NCI-H1694 (cell line): Measurements from ENCODE around the gene FZD7.

Experiments used
- DNase-seq: peaks from one replicate; lab custom pipeline; 2025; lab: John Stamatoyannopoulos, UW

Gene FZD7

GRCh38 chr2:202014318-202014717 is 19.3 kb upstream of the FZD7 start:
- DNase-seq, result no peak

GRCh38 chr2:202014759-202015211 is 18.9 kb upstream of the FZD7 start:
- DNase-seq, result no peak

GRCh38 chr2:202015471-202015870 is 18.2 kb upstream of the FZD7 start:
- DNase-seq, result no peak

- DNase-seq, result no peak
Observed at GRCh38 chr2:202016579-202017227, 17.0 kb upstream of the FZD7 start.

GRCh38 chr2:202017940-202018339 is 15.7 kb upstream of the FZD7 start:
- DNase-seq, result no peak

GRCh38 chr2:202018950-202019349 is 14.7 kb upstream of the FZD7 start:
- peak; percentile 31 for DNase-seq

GRCh38 chr2:202019689-202020450 is 13.8 kb upstream of the FZD7 start:
- DNase-seq, result no peak

- DNase-seq, result peak; percentile 27
Observed at GRCh38 chr2:202022755-202023154, 10.9 kb upstream of the FZD7 start.

GRCh38 chr2:202023198-202023903 is 10.3 kb upstream of the FZD7 start:
- no peak for DNase-seq

GRCh38 chr2:202023904-202024266 is 9.8 kb upstream of the FZD7 start:
- no peak for DNase-seq

- DNase-seq, result no peak
Observed at GRCh38 chr2:202024871-202025270, 8.8 kb upstream of the FZD7 start.

- no peak for DNase-seq
Observed at GRCh38 chr2:202025816-202026215, 7.8 kb upstream of the FZD7 start.

- no peak for DNase-seq
Observed at GRCh38 chr2:202026507-202026906, 7.1 kb upstream of the FZD7 start.

GRCh38 chr2:202030691-202031090 is 3.0 kb upstream of the FZD7 start:
- DNase-seq, result no peak

- no peak for DNase-seq
Observed at GRCh38 chr2:202031246-202031951, 2.3 kb upstream of the FZD7 start.

GRCh38 chr2:202032846-202033316 is 774 bp upstream of the FZD7 start:
- no peak for DNase-seq

- no peak for DNase-seq
Observed at GRCh38 chr2:202034249-202035088, 814 bp downstream of the FZD7 start.

GRCh38 chr2:202035089-202035940 is 1.7 kb downstream of the FZD7 start:
- no peak for DNase-seq

- no peak for DNase-seq
Observed at GRCh38 chr2:202035941-202036372, 2.3 kb downstream of the FZD7 start.

- DNase-seq, result no peak
Observed at GRCh38 chr2:202036601-202037037, 3.0 kb downstream of the FZD7 start.
